Sigmoid colon (tissue), 7 donors: ENCODE data around the gene NAA38. TPM values are rescaled to one million over a fixed set of nuclear protein-coding genes. Genes with fewer than 3 reads are reported as not detected.
"Not testable (repeated sequence)": the region's sequence is repeated elsewhere in the genome, so short reads cannot be mapped to it uniquely, and the experiment has no call there.

Experiments used
- DNase-seq: peaks from one replicate; pipeline ENCODE4 v3.0.0-alpha.2; 2019
- H3K27ac ChIP-seq, 4 donors: fragments of 200-600 bp; sonication (generic); one replicate each; pipeline ENCODE4 v1.5.1; 2016 to 2019; ENCODE audit warnings: mild to moderate bottlenecking in 1 of 4
- H3K27me3 ChIP-seq, 3 donors: fragments of 200-600 bp; sonication (generic); one replicate each; pipeline ENCODE4 v1.5.1; 2019; ENCODE audit warnings: mild to moderate bottlenecking in 1 of 3
- H3K36me3 ChIP-seq, 4 donors: fragments of 200-600 bp; sonication (generic); one replicate each; pipeline ENCODE4 v1.5.1; 2016 to 2019
- H3K4me1 ChIP-seq, 4 donors: fragments of 200-600 bp; sonication (generic); one replicate each; pipeline ENCODE4 v1.5.1; 2017 to 2019
- H3K4me3 ChIP-seq, 4 donors: fragments of 200-600 bp; sonication (generic); one replicate each; pipeline ENCODE4 v1.5.1; 2017 to 2019; ENCODE audit warnings: mild to moderate bottlenecking in 2 of 4, moderate library complexity in 1 of 4
- H3K9me3 ChIP-seq, 4 donors: fragments of 200-600 bp in 3 of 4; sonication (generic) in 3 of 4; one replicate each; pipeline versions ENCODE4 v1.5.1 to v1.6.1; 2013 to 2019
- EP300 ChIP-seq, 4 donors: sonication (generic); formaldehyde crosslinking; IDR thresholded peaks; one replicate each; pipeline ENCODE4 v1.6.1; 2017; ENCODE audit warnings: antibody characterized with exemption in 4 of 4
- POLR2A ChIP-seq, 2 donors: fragments of 450-650 bp; IDR thresholded peaks; one replicate each; pipeline ENCODE4 v1.6.1; 2016; ENCODE audit warnings: antibody characterized with exemption in 2 of 2, mild to moderate bottlenecking in 2 of 2, moderate library complexity in 2 of 2
- POLR2AphosphoS5 ChIP-seq, 4 donors: sonication (generic); formaldehyde crosslinking; IDR thresholded peaks; one replicate each; pipeline ENCODE4 v1.6.1; 2017; ENCODE audit warnings: antibody characterized with exemption in 4 of 4
- WGBS, 2 donors: extraction: QIAGEN DNeasy Blood & Tissue Kit; methylation state at CpG; one replicate each; pipeline ENCODE4 v1.1.7; 2013; 5-methylcytosine and 5-hydroxymethylcytosine counted together
- intact Hi-C: fragments of 100-400 bp; cut with DNase I; formaldehyde crosslinking; loops from one replicate; pipeline ENCODE4 v1.15.1; 2023
- polyA plus RNA-seq, 3 donors: library from polyadenylated mRNA; stranded (reverse); fragments of 200-250 nt; gene quantifications; one replicate each; pipeline ENCODE4 v1.2.3, GENCODE V29; 2013
- total RNA-seq, 4 donors: library from RNA; depleted of rRNA; stranded (reverse); fragments of >200 nt; gene quantifications; one replicate each; pipeline ENCODE4 v1.1.0, GENCODE V29; 2016
- TF ChIP-seq, protein P1 (sequence below), 4 experiments: fragments of 450-650 bp in 3 of 4; fragments of 200-600 bp in 1 of 4; IDR thresholded peaks; one replicate each; pipeline ENCODE4 v1.5.1; 2016 to 2019; ENCODE audit warnings: antibody characterized with exemption in 4 of 4, mild to moderate bottlenecking in 3 of 4, moderate library complexity in 2 of 4
- donor health status: healthy with polysubstance abuse.
- donor health status: Bipolar disorder and iron deficiency.
- donor health status: healthy.

NAA38 gene
- total and polyA plus RNA-seq, 7 donors, result 92.4 to 206 (median 109) TPM

DNA sequence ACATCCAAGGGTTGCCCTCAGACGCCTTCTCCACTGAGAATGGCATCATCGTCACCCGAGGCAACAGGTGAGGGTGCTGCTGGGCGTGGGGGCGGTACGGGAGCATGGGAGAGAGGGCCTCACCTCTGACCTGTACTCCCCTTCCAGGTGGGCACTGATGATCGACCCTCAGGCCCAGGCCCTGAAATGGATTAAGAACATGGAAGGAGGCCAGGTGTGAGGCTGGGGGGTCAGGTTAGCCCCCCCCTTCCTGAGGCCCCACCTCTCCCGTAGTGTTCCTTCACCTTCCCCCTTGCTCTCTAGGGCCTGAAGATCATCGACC, 39.8 kb downstream of the NAA38 start:
- no peak for DNase-seq
- Histone ChIP-seq H3K4me3 (no peak overlapping the region), H3K27me3 (no peaks in the 10 kb centered on the region), H3K27ac (no peak overlapping the region), H3K9me3 (no peaks in the 10 kb centered on the region), H3K4me1 (no peaks in the 10 kb centered on the region), H3K36me3 (no peaks in the 10 kb centered on the region)
- intact Hi-C loops, result no loop called here
- TF ChIP-seq, protein P1, sequence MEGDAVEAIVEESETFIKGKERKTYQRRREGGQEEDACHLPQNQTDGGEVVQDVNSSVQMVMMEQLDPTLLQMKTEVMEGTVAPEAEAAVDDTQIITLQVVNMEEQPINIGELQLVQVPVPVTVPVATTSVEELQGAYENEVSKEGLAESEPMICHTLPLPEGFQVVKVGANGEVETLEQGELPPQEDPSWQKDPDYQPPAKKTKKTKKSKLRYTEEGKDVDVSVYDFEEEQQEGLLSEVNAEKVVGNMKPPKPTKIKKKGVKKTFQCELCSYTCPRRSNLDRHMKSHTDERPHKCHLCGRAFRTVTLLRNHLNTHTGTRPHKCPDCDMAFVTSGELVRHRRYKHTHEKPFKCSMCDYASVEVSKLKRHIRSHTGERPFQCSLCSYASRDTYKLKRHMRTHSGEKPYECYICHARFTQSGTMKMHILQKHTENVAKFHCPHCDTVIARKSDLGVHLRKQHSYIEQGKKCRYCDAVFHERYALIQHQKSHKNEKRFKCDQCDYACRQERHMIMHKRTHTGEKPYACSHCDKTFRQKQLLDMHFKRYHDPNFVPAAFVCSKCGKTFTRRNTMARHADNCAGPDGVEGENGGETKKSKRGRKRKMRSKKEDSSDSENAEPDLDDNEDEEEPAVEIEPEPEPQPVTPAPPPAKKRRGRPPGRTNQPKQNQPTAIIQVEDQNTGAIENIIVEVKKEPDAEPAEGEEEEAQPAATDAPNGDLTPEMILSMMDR (IDR thresholded peaks at IDR 0.05), result no peak
- TF ChIP-seq POLR2AphosphoS5 (IDR thresholded peaks at IDR 0.05) (no peak), EP300 (IDR thresholded peaks at IDR 0.05) (no peak), POLR2A (IDR thresholded peaks at IDR 0.05) (no peak)
- 87 to 91% methylated on average over 9 of the region's 9 CpGs for WGBS, 2 donors

DNA sequence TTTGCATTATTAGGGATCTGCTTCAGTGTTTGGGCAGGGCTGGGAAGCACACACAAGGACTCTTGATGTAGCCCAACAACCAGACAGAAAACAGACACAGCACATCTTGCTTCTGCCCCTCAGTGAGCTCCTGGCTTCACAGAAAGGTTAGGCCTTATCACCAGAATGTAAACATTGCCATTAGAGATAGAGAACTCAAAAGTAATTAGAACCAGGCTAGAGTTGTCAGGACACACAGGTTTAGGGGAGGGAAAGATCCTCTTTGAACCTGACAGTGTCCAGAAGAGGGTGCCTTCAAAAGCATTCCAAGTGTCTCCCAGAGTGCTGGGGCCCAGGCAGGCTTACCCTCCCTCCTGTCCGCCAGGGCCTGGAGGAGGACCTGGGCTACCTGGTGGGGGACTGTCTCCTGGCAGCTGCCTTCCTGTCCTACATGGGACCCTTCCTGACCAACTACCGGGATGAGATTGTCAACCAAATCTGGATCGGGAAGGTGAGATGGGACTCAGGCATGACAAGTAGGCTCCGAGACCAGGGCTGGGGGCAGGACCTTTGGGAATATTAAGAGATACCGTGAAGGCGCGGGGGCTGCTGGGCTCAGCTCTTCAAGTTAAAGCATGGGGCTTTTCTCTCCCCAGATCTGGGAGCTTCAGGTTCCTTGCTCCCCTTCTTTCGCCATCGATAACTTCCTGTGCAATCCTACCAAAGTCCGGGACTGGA, 40.3 kb downstream of the NAA38 start:
- WGBS, 2 donors, result 85 to 93% methylated on average over 10 of the region's 10 CpGs
- Histone ChIP-seq H3K4me3 (no peak overlapping the region), H3K36me3 (no peaks in the 10 kb centered on the region), H3K27ac (no peak overlapping the region), H3K4me1 (no peaks in the 10 kb centered on the region), H3K9me3 (no peaks in the 10 kb centered on the region), H3K27me3 (no peaks in the 10 kb centered on the region)
- DNase-seq, result no peak
- intact Hi-C loops, result no loop called here
- TF ChIP-seq POLR2A (IDR thresholded peaks at IDR 0.05), result no peak
- TF ChIP-seq POLR2AphosphoS5 (IDR thresholded peaks at IDR 0.05), result no peak
- TF ChIP-seq, protein P1 (IDR thresholded peaks at IDR 0.05), result no peak
- TF ChIP-seq EP300 (IDR thresholded peaks at IDR 0.05), result no peak

DNA sequence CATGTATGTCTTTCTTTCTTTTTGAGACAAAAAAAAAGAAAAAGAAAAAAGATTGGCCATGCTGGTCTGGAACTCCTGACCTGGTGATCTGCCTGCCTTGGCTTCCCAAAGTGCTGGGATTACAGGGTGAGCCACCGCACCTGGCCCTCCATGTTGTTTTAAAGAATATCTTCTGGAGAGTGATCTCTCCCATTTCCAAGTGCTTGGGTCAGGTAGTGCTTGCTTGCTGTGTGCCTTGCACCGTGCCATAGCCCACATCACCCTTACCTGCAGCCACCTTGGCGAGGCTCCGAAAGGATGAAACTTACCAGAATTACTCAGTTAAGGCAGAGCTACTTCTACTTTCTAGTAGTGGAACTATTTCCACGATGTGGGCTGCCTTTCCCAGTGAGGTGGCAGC, 42.4 kb downstream of the NAA38 start:
- intact Hi-C loops, result no loop called here
- H3K36me3 ChIP-seq, result no peaks in the 10 kb centered on the region
- H3K27me3 ChIP-seq, result no peaks in the 10 kb centered on the region
- WGBS, 2 donors, result 93 to 95% methylated on average over 5 of the region's 5 CpGs
- DNase-seq, result no peak
- no peak overlapping the region for H3K27ac ChIP-seq
- no peaks in the 10 kb centered on the region for H3K9me3 ChIP-seq
- H3K4me1 ChIP-seq, result no peaks in the 10 kb centered on the region
- TF ChIP-seq, protein P1 (IDR thresholded peaks at IDR 0.05), result no peak
- TF ChIP-seq POLR2A (IDR thresholded peaks at IDR 0.05) (no peak), EP300 (IDR thresholded peaks at IDR 0.05) (no peak), POLR2AphosphoS5 (IDR thresholded peaks at IDR 0.05) (no peak)
- H3K4me3 ChIP-seq, result no peak overlapping the region

DNA sequence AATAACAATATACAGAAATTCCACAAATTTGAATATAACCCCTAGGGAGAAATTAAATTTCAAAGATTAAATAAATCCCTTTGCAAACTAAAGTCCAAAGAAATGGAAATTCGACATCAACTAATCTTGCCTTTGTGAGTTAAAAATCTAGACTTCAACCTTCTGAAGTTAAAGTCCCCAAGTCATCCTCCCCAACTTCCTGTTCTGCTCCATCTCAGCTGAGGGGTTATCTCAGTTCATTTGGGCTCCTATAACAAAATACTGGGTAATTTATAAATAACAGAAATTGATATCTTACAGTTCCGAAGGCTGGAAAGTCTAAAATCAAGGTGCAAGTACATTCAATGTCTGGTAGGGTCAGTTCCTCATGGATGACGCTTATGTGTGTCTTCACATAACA, 46.1 kb downstream of the NAA38 start:
- peaks cover 0 to 5% (median 0%) of the 10 kb centered on the region in 3 donors for H3K27me3 ChIP-seq
- no peak for TF ChIP-seq POLR2A (IDR thresholded peaks at IDR 0.05)
- TF ChIP-seq, protein P1 (IDR thresholded peaks at IDR 0.05), result no peak
- TF ChIP-seq POLR2AphosphoS5 (IDR thresholded peaks at IDR 0.05), result no peak
- no peak for TF ChIP-seq EP300 (IDR thresholded peaks at IDR 0.05)
- no peaks in the 10 kb centered on the region for H3K9me3 ChIP-seq
- no peaks in the 10 kb centered on the region for H3K36me3 ChIP-seq
- H3K4me1 ChIP-seq, result no peaks in the 10 kb centered on the region
- DNase-seq, result no peak
- H3K4me3 ChIP-seq, result no peak overlapping the region
- intact Hi-C loops, result no loop called here
- no peak overlapping the region for H3K27ac ChIP-seq
- 82 to 90% methylated on average over 3 of the region's 3 CpGs for WGBS, 2 donors

DNA sequence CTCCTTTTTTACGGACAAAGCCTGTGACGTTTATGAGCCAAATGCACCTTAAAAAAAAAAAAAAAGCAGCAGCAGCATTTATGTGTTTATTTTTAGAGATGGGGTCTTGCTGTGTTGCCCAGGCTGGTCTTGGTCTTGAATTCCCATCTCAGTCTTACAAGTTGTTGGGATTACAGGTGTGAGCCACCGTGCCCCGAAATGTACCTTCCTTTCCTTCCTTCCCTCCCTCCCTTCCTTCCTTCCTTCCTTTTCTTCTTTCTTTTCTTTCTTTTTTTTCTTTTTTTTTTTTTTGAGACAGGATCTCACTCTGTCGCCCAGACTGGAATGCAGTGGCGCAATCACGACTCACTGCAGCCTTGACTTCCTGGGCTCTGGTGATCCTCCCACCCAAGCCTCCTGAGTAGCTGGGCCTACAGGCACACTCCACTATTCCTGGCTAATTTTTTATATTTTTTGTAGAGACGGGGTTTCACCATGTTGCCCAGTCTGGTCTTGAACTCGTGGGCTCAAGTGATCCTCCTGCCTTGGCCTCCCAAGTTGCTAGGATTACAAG, 47.5 kb downstream of the NAA38 start:
- H3K4me1 ChIP-seq, intact Hi-C loops, H3K27me3 ChIP-seq, H3K27ac ChIP-seq, H3K9me3 ChIP-seq, DNase-seq, H3K4me3 ChIP-seq, H3K36me3 ChIP-seq: not testable (repeated sequence)
- 80 to 85% methylated on average over 9 of the region's 9 CpGs for WGBS, 2 donors
